ENCODE data around the gene BCAS1.

Gene BCAS1

GRCh38 chr20:54070187-54070987 lies at the start of gene BCAS1:
Gene BCAS1 (minus strand): TSS chr20:54070594. CDS start chr20:54058718, 11,876 bp downstream.
- DNase-seq (ENCODE audit: low read depth in 2 of 3, low spot score in 2 of 3), result no peak

GRCh38 chr20:54119744-54120143 lies 49.4 kb upstream of the BCAS1 start:
- no peak for DNase-seq (ENCODE audit: low read depth in 2 of 3, low spot score in 2 of 3)

GRCh38 chr20:54118220-54119001 lies 48.0 kb upstream of the BCAS1 start:
- DNase-seq (ENCODE audit: low read depth in 2 of 3, low spot score in 2 of 3), result no peak

- DNase-seq (ENCODE audit: low read depth in 2 of 3, low spot score in 2 of 3), result no peak
These were observed 46.3 kb upstream of the BCAS1 start for GRCh38 chr20:54116550-54117235.

GRCh38 chr20:54115172-54115854 lies 44.9 kb upstream of the BCAS1 start:
- no peak for DNase-seq (ENCODE audit: low read depth in 2 of 3, low spot score in 2 of 3)

- no peak for DNase-seq (ENCODE audit: low read depth in 2 of 3, low spot score in 2 of 3)
These were observed 43.7 kb upstream of the BCAS1 start for GRCh38 chr20:54114109-54114508.

- DNase-seq (ENCODE audit: low read depth in 2 of 3, low spot score in 2 of 3), result no peak
These were observed 43.2 kb upstream of the BCAS1 start for GRCh38 chr20:54113566-54113965.

- no peak for DNase-seq (ENCODE audit: low read depth in 2 of 3, low spot score in 2 of 3)
These were observed 42.0 kb upstream of the BCAS1 start for GRCh38 chr20:54112221-54112884.

GRCh38 chr20:54111460-54111859 lies 41.1 kb upstream of the BCAS1 start:
- DNase-seq (ENCODE audit: low read depth in 2 of 3, low spot score in 2 of 3), result no peak

- no peak for DNase-seq (ENCODE audit: low read depth in 2 of 3, low spot score in 2 of 3)
These were observed 40.1 kb upstream of the BCAS1 start for GRCh38 chr20:54110457-54110856.

GRCh38 chr20:54110041-54110440 lies 39.6 kb upstream of the BCAS1 start:
- DNase-seq (ENCODE audit: low read depth in 2 of 3, low spot score in 2 of 3), result no peak

- DNase-seq (ENCODE audit: low read depth in 2 of 3, low spot score in 2 of 3), result no peak
These were observed 38.4 kb upstream of the BCAS1 start for GRCh38 chr20:54108817-54109216.

- no peak for DNase-seq (ENCODE audit: low read depth in 2 of 3, low spot score in 2 of 3)
These were observed 37.9 kb upstream of the BCAS1 start for GRCh38 chr20:54108326-54108642.

- no peak for DNase-seq (ENCODE audit: low read depth in 2 of 3, low spot score in 2 of 3)
These were observed 37.4 kb upstream of the BCAS1 start for GRCh38 chr20:54107600-54108325.

GRCh38 chr20:54107181-54107580 lies 36.8 kb upstream of the BCAS1 start:
- no peak for DNase-seq (ENCODE audit: low read depth in 2 of 3, low spot score in 2 of 3)

GRCh38 chr20:54106162-54106561 lies 35.8 kb upstream of the BCAS1 start:
- DNase-seq (ENCODE audit: low read depth in 2 of 3, low spot score in 2 of 3), result no peak

GRCh38 chr20:54105653-54106052 lies 35.3 kb upstream of the BCAS1 start:
- no peak for DNase-seq (ENCODE audit: low read depth in 2 of 3, low spot score in 2 of 3)

GRCh38 chr20:54104781-54105180 lies 34.4 kb upstream of the BCAS1 start:
- DNase-seq (ENCODE audit: low read depth in 2 of 3, low spot score in 2 of 3), result no peak

- no peak for DNase-seq (ENCODE audit: low read depth in 2 of 3, low spot score in 2 of 3)
These were observed 33.6 kb upstream of the BCAS1 start for GRCh38 chr20:54103762-54104600.
